PC-3 (cell line): Measurements from ENCODE around the gene NCOA1.

Experiments
- EZH2phosphoT487 ChIP-seq: fragments of 300-600 bp; sonication (generic); IDR thresholded peaks from 2 replicates; pipeline ENCODE4 v1.6.1; 2018; ENCODE audit warnings: mild to moderate bottlenecking, antibody characterized with exemption, low read length, borderline replicate concordance
- TF ChIP-seq, protein P1 (sequence below): fragments of 300-600 bp; sonication (generic); conservative IDR thresholded peaks from 2 replicates; pipeline ENCODE4 v1.5.1; 2017; ENCODE audit warnings: antibody characterized with exemption, low read depth, mild to moderate bottlenecking, low read length

DNA sequence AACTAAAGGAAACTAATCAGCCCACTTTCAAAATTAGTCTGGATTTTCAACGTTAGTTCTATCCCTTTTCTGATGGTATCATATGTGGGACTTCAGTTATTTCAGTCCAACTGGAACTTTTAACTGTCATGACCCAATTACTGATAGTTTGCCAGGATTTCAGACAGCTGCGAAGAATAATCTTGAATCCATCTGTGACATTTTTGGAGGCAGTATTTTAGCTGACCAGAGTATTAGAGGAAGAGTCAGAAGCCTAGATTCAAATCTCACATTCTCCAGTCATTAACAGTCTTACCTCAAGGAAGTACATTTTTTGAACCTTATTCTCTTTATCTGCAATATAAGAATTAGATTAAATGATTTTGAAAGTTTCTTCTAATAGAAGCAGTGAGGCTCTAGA lies 220.8 kb downstream of the NCOA1 start:
- TF ChIP-seq, protein P1, sequence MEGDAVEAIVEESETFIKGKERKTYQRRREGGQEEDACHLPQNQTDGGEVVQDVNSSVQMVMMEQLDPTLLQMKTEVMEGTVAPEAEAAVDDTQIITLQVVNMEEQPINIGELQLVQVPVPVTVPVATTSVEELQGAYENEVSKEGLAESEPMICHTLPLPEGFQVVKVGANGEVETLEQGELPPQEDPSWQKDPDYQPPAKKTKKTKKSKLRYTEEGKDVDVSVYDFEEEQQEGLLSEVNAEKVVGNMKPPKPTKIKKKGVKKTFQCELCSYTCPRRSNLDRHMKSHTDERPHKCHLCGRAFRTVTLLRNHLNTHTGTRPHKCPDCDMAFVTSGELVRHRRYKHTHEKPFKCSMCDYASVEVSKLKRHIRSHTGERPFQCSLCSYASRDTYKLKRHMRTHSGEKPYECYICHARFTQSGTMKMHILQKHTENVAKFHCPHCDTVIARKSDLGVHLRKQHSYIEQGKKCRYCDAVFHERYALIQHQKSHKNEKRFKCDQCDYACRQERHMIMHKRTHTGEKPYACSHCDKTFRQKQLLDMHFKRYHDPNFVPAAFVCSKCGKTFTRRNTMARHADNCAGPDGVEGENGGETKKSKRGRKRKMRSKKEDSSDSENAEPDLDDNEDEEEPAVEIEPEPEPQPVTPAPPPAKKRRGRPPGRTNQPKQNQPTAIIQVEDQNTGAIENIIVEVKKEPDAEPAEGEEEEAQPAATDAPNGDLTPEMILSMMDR: no peak
- no peak for TF ChIP-seq EZH2phosphoT487
